NCI-H1105 (cell line): ENCODE results near the gene JMJD8.

Experiments
- DNase-seq: peaks from one replicate; lab custom pipeline; 2025; lab: John Stamatoyannopoulos, UW

Gene JMJD8

GRCh38 chr16:684071-684794 is at the start of gene JMJD8:
JMJD8 (minus strand) TSS chr16:684334; CDS start chr16:684319, 15 bp downstream.
- DNase-seq = peak; percentile 86

- no peak for DNase-seq
Measured at GRCh38 chr16:733382-734207, 49.5 kb upstream of the JMJD8 start.

GRCh38 chr16:732936-733335 is 48.8 kb upstream of the JMJD8 start:
- DNase-seq = no peak

GRCh38 chr16:732332-732731 is 48.2 kb upstream of the JMJD8 start:
- DNase-seq = no peak

GRCh38 chr16:730666-731509 is 46.8 kb upstream of the JMJD8 start:
- no peak for DNase-seq

GRCh38 chr16:729768-730665 is 45.9 kb upstream of the JMJD8 start:
- no peak for DNase-seq

- DNase-seq = no peak
Measured at GRCh38 chr16:728890-729744, 45.0 kb upstream of the JMJD8 start.

- no peak for DNase-seq
Measured at GRCh38 chr16:728131-728889, 44.2 kb upstream of the JMJD8 start.

GRCh38 chr16:727291-727977 is 43.3 kb upstream of the JMJD8 start:
- DNase-seq = no peak

GRCh38 chr16:726438-727290 is 42.5 kb upstream of the JMJD8 start, which contains the start of the genes CCDC78 and HAGHL:
CCDC78 (minus strand) TSS chr16:726443; CDS start chr16:726367, 76 bp downstream.
HAGHL (plus strand) TSS chr16:727106; CDS start chr16:727510, 404 bp downstream.
- DNase-seq = no peak

- DNase-seq = no peak
Measured at GRCh38 chr16:726188-726437, 42.0 kb upstream of the JMJD8 start.

GRCh38 chr16:725463-726187 is 41.5 kb upstream of the JMJD8 start:
- no peak for DNase-seq

GRCh38 chr16:725041-725376 is 40.9 kb upstream of the JMJD8 start:
- no peak for DNase-seq

- no peak for DNase-seq
Measured at GRCh38 chr16:724188-725040, 40.3 kb upstream of the JMJD8 start.

- no peak for DNase-seq
Measured at GRCh38 chr16:723695-724094, 39.6 kb upstream of the JMJD8 start.

GRCh38 chr16:722835-723633 is 38.9 kb upstream of the JMJD8 start:
- no peak for DNase-seq
